Measurements from ENCODE around the gene ARMH2.

GRCh38 chr6:24768361-24768760, 30.4 kb downstream of the ARMH2 start:
- no peak for TF ChIP-seq POLR2A (IDR thresholded peaks at IDR 0.05)
- TF ChIP-seq CTCF (IDR thresholded peaks at IDR 0.05): no peak
